HG03558 (cell line): ENCODE data around the gene TM7SF2.

ENCODE experiments used
- ATAC-seq: cut with Tn5 transposase; IDR thresholded peaks from one replicate; pipeline ENCODE4 v1.9.1; 2021; ENCODE audit warnings: moderate number of reproducible peaks; ENCODE audit not compliant: unreplicated experiment; ENCODE audit errors: extremely low read depth

The TM7SF2 gene

GRCh38 chr11:65087827-65088226 is 23.8 kb upstream of the TM7SF2 start:
- ATAC-seq, result no peak

- no peak for ATAC-seq
Observed at GRCh38 chr11:65089621-65090020, 22.1 kb upstream of the TM7SF2 start.

GRCh38 chr11:65090628-65091027 is 21.0 kb upstream of the TM7SF2 start:
- no peak for ATAC-seq

- ATAC-seq, result no peak
Observed at GRCh38 chr11:65095427-65095826, 16.2 kb upstream of the TM7SF2 start.

GRCh38 chr11:65095974-65096806 is 15.5 kb upstream of the TM7SF2 start, which contains the start of gene VPS51:
Gene VPS51 (plus strand): TSS chr11:65096214. CDS start chr11:65096251, 37 bp downstream.
- no peak for ATAC-seq

- no peak for ATAC-seq
Observed at GRCh38 chr11:65096926-65097325, 14.7 kb upstream of the TM7SF2 start.

- no peak for ATAC-seq
Observed at GRCh38 chr11:65100674-65101350, 10.9 kb upstream of the TM7SF2 start.

- no peak for ATAC-seq
Observed at GRCh38 chr11:65102142-65103095, 9.3 kb upstream of the TM7SF2 start.

GRCh38 chr11:65103476-65103875 is 8.2 kb upstream of the TM7SF2 start:
- ATAC-seq, result no peak

GRCh38 chr11:65104628-65105027 is 7.0 kb upstream of the TM7SF2 start:
- ATAC-seq, result no peak

GRCh38 chr11:65107078-65107477 is 4.6 kb upstream of the TM7SF2 start:
- no peak for ATAC-seq

GRCh38 chr11:65107751-65108468 is 3.8 kb upstream of the TM7SF2 start:
- ATAC-seq, result no peak

GRCh38 chr11:65108469-65109123 is 3.1 kb upstream of the TM7SF2 start:
- no peak for ATAC-seq

- ATAC-seq, result no peak
Observed at GRCh38 chr11:65109231-65110198, 2.2 kb upstream of the TM7SF2 start.

- ATAC-seq, result no peak
Observed at GRCh38 chr11:65110354-65110861, 1.3 kb upstream of the TM7SF2 start.

GRCh38 chr11:65111159-65111743 is 421 bp upstream of the TM7SF2 start:
- ATAC-seq, result no peak

GRCh38 chr11:65112546-65113360 is 1.1 kb downstream of the TM7SF2 start:
- ATAC-seq, result no peak
